Fibroblast of the aortic adventitia (primary cell): ENCODE measurements around the gene UBXN10. TPM values are rescaled to one million over a fixed set of nuclear protein-coding genes. Genes with fewer than 3 reads are reported as not detected.

ENCODE experiments used
- DNase-seq: peaks from one replicate; pipeline ENCODE4 v3.0.0-alpha.2; 2010; ENCODE audit warnings: low read depth
- H3K4me3 ChIP-seq: 2 replicates; pipeline ENCODE4 v1.5.1; 2011; ENCODE audit warnings: low read depth, mild to moderate bottlenecking, control low read depth, low read length, moderate library complexity
- CTCF ChIP-seq: IDR thresholded peaks from 2 replicates; pipeline ENCODE4 v1.5.1; 2011; ENCODE audit warnings: mild to moderate bottlenecking, low read length, control low read depth, inconsistent platforms; ENCODE audit not compliant: insufficient read depth
- total RNA-seq: library from RNA; depleted of rRNA; stranded (reverse); fragments of >200 nt; gene quantifications from 2 replicates; pipeline ENCODE4 v1.2.3, GENCODE V29; 2012; ENCODE audit warnings: low replicate concordance

UBXN10 gene
- total RNA-seq, 1 donor: not detected

DNA sequence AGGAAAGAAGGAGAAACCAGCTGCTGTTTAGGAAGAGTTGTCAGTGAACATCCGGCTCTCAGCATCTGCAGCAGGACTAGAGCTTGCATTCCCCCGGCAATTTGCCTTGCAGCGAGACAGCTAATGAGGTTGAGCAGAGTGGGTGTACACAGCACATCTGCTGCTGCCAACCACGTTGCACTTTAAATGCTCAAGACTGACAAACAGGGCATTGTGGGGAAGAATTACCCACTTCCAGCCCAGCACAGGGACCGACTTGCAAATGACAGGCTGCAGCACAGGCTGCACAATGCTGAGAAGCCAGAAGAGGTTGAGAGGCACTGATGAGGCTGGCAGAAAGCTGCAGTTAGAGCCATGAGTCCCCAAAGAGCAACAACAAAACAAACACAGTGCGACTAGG, 48.0 kb downstream of the UBXN10 start:
- TF ChIP-seq CTCF: no peak
- no peak overlapping the region for H3K4me3 ChIP-seq
- DNase-seq: no peak

DNA sequence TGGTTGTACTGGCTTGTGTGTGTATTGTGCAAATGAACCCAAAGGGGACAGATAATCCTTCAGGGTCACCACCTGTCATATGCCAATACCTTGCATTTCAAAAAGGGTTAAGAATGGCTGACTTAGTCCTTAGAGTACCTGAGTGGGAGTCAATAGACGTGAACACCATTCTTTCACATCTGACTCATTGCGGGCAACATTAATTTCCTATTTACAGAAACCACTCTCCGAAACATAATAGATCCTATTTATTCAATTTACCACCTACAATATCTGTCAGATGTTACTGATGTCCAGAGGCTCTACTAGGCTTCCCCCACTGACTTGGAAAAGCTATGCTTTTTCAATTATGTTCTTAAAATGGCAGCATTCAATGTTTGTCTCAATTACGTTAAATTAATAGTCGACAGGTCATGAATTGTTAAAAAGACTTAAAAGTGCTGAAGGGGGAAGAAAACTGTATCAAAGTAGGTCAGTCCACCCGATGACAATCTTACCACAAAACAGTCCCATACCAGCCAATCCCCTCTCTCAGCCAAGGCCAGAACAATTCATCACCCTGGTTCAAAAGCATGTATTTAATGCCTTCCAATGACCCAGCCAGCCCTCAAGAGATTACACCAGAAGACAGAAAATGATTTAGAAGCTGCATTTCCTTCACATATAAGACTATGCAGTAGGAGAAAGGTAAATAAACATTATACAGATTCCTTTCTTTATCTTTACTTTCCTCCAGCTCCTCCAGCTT, 49.1 kb downstream of the UBXN10 start:
- H3K4me3 ChIP-seq: no peak overlapping the region
- DNase-seq: no peak
- TF ChIP-seq CTCF: no peak

DNA sequence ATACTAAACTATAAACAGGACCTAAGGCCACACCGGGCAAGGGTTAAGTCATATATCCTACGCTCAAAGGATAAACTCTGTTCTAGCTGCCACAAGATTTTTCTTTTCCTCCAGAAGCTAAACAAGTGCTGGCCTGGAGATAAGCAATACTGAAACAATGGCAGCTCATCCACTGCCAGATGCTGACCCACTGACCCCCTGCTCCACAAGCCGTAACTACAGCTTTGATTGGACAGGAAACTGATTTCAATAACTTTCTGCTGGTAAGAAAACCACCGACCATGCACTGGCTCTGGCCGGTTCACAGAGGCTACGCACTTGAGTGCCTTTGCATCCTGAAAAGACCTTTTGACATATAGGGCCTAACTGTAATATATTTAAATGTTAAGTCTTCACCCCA, 51.8 kb downstream of the UBXN10 start:
- H3K4me3 ChIP-seq: no peak overlapping the region
- TF ChIP-seq CTCF: no peak
- DNase-seq: no peak

GRCh38 chr1:20240012-20240411, 54.1 kb downstream of the UBXN10 start:
- TF ChIP-seq CTCF: no peak
- H3K4me3 ChIP-seq: no peak overlapping the region
- DNase-seq: no peak

- no peak overlapping the region for H3K4me3 ChIP-seq
- no peak for DNase-seq
- no peak for TF ChIP-seq CTCF
These were observed 57.1 kb downstream of the UBXN10 start for GRCh38 chr1:20242890-20243479.

Other genes starting within 250 kb of the UBXN10 start
- 0.27 TPM in 1 of 2 replicates, not detected in the other for gene PLA2G2A, start 206.5 kb upstream of the UBXN10 start, total RNA-seq
- 0.36 and 1.1 TPM in 2 replicates for gene PLA2G5, start 115.9 kb upstream of the UBXN10 start, total RNA-seq
- not detected in 2 replicates for gene PLA2G2D, start 66.6 kb upstream of the UBXN10 start, total RNA-seq
- not detected in 2 replicates for gene PLA2G2F, start 46.8 kb upstream of the UBXN10 start, total RNA-seq
- not detected in 2 replicates for gene PLA2G2C, start 422 bp downstream of the UBXN10 start, total RNA-seq
- gene VWA5B1, start 104.8 kb downstream of the UBXN10 start, total RNA-seq: not detected in 2 replicates